GM18508 (cell line): ENCODE data around the gene PRRT4.

ENCODE experiments used
- ATAC-seq: cut with Tn5 transposase; IDR thresholded peaks from one replicate; pipeline ENCODE4 v1.9.1; 2021; ENCODE audit warnings: moderate number of reproducible peaks; ENCODE audit not compliant: insufficient read depth, unreplicated experiment

The PRRT4 gene

DNA sequence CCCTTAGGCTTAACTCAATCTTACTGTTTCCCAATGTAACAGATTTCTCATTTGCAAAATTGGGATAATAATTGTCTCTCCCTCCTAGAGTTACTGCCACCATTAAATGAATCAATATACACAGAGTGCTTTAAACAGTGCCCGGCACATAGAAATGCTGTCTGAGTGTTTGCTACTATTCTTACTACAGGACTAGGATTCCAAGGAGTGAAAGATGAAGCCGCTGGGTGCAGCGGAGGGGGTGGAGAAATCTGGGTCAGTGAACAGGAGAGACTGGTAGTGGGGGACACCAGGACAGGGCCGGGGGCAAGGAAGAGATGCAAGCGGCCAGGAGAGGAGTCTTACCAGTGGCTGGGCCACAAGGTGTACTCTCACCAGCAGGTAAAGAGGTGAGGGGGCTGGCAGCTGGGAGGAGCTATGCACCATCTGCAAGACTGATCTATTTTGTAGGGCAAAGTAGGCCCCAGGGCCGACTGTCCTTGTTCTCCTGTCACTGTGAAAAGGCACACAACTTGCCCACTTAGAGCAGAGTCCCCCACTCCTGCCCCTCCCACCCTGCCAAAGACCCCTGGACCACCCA lies 18.5 kb upstream of the PRRT4 start:
- ATAC-seq, result no peak

DNA sequence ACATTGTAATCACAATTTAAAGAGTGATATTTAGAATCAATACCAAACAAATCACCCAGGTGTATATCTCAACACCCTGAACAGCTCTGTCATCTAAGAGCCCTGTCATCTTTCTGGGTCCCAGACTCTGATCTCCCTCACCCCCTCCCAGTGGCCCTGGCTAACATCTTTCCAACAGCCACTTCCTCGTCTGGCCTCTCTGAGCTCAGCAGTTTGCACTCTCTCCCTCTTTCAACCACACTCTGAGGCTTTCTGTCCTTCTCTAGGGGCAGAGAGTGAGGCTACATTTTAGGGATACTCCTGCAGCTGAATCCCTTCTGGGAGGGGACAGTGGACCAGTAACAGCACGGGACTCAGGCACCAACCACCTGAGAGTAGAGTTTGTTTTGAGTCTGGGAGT lies 17.1 kb upstream of the PRRT4 start:
- ATAC-seq, result no peak

DNA sequence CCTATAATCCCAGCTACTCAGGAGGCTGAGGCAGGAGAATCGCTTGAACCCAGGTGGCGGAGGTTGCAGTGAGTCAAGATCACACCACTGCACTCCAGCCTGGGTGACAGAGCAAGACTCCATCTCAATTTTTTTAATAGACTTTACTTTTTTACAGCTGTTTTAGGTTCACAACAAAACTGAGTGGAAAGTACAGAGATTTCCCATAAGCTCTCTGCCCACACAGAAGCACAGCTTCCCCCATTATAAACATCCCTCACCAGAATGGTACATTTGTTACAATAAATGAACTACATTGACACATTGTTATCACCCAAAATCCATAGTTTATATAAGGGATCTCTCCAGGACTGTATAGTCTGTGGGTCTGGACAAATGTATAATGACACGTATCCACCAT lies 14.6 kb upstream of the PRRT4 start:
- no peak for ATAC-seq

DNA sequence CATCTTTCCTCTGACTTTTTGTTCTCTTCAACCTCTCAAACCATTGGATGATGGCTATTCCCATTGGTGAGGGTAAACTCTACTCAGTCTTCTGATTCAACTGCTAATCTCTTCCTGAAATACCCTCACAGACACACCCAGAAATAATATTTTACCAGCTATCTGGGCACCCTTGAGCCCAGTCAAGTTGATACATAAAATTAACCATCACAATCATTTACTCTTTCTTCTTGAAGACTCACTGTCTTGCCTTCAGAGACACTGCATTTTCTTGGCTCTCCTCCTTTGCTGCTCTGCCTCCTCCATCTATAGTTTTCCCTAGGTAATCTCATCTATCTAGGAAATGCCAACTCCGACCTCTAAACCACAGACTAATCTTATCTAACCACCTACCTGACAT lies 12.6 kb upstream of the PRRT4 start:
- no peak for ATAC-seq

DNA sequence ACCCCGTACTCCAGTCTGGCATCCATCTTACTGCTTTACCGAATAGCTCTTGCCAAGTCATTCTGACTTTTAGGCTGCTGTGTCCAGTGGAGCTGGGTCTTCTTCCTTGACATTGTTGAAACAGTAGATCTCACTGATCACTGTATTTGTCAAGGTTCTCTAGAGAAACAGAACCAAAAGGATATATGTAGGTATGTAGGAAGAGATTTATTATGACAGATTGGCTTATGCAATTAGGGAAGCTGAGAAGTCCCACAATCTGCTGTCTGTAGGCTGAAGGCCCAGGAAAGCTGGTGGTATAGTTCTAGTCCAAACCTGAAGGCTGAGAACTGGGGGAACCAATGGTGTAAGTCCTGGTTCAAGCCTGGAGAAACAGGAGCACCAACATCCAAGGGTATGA lies 12.1 kb upstream of the PRRT4 start:
- no peak for ATAC-seq

DNA sequence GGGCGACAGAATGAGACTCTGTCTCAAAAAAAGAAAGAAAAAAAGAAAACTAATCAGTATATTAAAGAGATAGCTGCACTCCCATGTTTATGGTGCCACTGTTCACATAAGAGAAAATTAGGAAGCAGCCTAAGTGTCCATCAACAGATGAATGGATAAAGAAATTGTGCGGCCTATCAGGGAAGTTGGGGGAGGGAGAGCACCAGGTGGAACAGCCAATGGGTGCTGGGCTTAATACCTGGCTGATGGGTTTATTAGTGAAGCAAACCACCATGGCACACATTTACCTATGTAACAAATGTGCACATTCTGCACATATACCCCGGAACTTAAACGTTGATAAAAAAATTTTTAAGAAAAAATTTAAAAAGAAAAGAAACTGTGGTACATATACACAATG lies 9.0 kb upstream of the PRRT4 start:
- ATAC-seq, result no peak

DNA sequence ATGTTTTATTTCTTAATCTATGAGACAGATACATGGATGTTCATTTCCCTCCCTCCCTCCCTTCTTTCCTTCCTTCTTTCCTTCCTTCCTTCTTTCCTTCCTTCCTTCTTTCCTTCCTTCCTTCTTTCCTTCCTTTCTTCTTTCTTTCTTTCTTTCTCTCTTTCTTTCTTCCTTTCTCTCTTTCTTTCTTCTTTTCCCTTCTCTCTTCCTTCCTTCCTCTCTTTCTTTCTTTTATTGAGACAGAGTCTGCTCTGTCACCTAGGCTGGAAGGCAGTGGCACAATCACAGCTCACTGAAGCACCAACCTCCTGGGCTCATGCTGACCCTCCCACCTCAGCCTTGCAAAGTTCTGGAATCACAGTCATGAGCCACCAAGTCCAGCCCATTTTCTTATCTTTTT lies 5.5 kb upstream of the PRRT4 start:
- no peak for ATAC-seq

DNA sequence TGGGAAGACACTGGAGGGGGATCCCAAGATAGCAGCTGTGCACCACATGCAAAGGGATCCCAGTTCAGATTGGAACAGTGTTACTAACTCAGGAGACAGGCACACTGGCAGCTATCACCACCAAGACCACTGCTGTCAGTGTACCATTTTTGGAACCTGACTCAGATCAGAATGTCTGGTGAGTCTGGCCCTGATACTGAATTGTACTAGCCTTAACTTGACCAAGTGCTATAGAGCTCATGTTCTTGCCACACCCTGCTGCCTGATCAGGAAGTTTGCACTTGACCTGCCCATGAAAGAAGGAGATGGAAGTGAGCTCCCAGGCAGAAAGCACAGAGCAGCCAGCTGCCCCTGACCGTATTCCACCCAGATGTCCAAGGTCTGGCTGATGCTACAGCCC lies 4.8 kb upstream of the PRRT4 start:
- no peak for ATAC-seq

DNA sequence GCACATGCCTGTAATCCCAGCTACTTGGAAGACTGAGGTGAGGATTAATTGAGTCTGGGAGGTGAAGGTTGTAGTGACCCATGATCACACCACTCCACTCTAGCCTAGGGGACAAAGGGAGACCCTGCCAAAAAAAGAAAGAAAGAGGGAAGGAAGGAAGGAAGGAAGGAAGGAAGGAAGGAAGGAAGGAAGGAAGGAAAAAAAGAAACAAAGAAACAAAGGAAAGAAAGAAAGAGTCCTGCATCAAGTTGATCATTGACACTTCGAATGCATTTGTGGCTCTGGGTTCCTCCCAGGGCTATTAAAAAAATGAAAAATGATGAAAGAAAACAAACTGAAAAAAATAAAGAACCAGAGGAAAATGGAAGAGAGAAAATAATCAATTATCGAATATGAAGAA lies 3.9 kb upstream of the PRRT4 start:
- ATAC-seq, result no peak

DNA sequence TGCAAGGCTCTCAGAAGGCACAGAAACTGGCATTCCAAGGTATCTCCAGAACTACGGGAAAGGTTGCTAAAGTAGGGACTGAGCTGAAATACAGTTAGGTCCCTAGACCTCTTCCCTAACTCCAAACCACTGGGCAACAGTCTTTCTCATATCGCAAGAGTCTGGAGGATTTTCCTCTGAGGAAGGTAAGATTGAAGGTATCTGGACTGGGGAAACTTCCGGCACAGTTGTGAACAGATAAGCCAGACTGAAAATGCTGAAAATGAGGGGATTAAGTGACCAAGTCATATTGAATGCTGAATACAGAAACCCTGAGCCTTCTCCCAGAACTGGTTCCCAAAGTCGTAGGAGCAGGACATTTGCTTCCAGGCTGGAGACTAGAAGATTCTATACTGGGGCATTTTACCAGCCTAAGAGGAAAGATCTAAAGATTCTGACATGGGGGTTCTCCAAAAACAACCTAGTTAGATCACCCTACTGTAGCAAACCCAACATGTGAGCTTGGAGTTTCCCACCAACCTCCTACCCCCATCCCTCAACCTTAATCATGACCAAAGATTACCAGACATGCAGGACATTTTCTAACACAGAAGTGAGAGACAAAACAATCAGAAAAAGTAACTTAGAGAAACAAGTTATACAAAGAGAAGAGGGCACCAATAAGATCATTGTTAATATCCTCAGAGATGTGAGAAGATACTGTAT lies 2.8 kb upstream of the PRRT4 start:
- no peak for ATAC-seq

DNA sequence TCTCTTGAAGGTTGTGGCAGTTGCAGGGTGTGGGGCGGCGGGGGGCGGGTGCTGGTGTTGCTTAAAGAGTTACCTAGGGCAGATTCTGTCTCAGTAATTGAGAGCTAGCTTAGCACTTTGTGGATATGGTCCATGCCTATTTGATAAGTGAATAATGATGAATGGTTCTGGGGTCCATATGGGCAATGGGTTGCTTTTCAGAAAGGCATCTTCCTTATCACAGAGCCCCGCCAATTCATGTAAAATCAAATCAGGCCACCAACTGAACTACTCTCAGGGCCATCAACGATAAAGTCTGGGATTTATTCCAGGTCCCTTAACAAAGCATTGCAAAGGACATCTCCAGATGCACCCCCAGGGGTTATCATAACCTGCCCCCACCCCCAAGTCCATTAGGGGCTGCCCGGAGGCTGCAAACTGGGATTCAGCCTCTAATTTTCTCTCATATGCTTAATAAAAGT lies 1.8 kb upstream of the PRRT4 start:
- ATAC-seq, result no peak

DNA sequence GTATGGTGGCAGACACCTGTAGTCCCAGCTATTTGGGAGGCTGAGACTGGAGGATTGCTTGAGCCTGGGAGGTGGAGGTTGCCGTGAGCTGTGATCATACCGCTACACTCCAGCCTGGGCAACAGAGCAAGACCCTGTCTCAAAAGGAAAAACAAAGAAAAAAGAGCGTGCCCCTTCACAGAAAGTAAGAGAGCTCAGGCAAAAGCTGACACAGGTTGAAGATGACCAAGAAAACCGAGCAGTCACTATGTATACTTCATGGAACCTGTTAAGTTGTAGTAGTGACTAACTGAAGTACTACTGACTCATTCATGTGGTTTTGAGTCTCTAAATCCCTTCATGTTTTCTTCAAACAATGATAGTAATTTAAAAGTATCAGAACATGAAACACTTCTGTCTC lies 1.2 kb upstream of the PRRT4 start:
- ATAC-seq, result no peak

DNA sequence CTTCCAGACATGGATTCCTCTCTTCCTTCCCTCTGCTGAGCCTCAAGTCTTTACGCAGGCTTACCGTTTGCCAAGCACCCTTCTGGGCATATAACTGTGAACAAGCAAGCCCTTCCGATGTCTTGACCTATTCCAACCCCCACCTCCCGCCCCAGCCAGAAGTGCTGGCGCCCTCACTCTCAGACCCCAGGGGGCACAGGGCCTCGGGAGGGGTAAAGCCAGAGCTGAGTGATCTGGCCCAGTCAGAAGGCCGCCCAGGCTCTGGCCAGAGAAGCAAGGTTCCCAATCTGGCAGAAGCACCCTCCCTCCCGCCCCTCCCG lies 1.2 kb downstream of the PRRT4 start:
- no peak for ATAC-seq

DNA sequence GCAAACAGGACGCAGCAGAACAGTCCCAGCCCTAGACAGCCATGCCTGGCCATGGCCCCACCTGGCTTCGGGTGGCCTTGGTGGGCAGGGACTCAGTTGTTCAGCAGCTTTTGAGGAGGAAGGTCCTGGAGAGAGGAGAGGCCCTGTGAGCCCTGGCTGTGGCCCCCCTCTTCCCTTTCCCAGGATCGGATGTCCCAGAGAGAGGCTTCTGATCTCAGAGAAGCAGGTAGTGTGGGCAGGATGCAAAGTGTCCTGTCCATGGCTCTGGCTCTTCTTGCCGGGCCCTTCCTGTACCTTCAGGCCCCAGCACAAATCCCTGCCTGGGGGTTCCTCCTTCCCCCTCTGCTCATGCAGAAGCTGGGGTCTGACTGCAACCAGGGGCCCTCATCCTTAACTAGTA lies 1.6 kb downstream of the PRRT4 start:
- ATAC-seq, result no peak

DNA sequence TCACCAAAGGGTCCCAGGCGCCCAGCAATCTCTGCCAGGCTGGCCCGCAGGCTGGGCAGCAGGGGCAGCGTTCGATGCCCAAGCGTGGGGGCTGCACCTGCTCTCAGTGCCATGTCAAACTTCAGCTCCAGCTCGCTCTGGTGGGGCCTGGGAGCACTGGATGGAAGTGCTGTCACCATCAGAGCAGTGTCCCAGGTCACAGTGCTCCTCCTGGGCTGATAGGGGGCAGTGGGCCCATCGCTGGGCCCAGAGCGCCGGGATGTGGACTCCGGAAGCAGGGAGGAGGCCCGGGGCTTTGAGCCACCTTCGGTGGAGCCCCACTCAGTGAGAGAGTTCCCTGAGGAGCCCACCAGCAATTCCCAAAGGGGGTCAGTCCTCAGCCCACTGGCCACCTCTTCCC lies 2.2 kb downstream of the PRRT4 start:
- ATAC-seq, result no peak

DNA sequence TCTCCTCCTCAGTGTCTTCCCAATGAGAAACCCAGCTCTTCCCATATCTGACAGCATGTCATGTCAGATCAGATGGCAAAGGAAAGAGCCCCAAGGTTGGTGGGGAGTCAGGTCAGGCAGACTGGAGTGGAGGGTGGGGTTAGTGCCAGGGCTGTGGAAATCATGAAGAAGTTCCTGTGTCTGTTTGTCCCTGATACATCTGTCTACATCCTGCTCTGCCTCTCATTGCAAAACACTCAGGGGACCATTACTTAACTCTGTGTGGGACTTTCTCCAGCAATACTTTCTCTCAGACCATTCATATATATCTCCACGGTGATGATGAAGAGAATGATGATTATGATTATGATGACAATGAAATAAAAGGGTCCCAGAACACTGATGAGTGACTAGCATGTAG lies 3.3 kb downstream of the PRRT4 start:
- no peak for ATAC-seq

DNA sequence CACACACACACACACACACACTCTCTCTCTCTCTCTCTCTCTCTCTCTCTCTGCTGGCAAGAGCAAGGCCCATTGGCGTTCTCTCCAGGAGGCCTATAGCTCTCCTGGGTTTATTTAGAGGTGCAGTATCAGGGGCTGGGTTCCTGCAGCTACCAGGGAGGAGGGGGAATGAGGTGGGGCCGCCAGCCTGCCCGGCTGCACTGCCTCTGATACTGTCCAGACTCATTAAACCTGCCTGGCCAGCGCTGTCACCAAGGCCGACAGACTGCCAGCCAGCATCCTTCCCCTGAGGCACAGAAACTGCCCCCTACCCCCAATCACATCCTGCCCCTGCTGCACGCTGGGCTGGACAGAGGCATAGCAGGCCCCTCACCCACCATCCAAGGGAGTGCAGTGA lies 4.3 kb downstream of the PRRT4 start:
- no peak for ATAC-seq

DNA sequence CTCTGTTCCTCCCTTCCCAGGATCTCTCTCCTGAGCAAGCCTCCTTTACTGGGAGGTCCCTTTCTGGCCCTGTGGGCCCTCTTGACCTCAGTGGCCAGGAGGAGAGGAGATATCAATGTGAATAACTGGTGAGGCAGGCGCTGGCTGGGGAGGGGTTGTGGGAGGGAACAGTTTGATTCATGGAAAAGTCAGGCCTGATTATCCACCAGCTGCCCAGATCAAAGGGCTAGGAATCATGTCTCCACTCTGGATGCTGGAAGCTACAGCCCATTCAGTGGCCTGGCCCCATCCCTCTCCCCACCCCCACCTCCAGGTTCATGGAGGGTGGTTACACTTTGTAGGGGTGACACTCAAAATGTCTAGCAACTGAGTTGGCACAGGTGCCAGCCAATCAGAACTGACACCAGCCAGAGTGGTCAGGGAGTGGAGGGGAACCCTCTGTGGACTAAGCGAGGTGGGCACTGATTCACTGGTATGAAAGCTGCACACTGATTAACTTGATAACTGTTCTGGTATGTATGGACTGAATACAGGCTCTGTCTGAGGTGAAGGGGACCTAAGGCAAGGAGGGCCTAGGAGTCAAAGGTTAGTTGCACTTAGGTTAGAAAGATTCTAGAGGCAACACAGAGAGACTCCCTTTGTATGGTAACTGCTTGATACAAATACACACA lies 4.8 kb downstream of the PRRT4 start:
- ATAC-seq, result no peak

DNA sequence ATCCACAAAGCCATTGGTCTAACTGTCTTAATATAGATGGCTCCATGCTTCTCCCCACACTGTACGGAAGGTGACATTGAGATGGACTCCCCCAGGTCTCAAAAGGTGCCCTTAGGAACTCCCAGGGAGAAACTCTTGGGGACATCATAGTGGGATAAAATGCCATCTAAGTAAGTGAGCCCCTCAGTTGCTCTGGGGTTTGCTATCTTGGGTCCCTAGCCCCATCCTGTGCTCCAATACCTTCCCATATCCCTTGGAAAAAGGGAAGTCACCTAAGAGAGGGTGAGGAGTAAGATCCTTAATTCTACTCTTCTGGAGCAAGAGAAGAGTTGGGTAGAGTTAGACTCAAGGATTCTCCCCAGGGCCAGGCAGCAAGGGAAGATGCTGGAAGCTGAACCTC lies 7.9 kb downstream of the PRRT4 start:
- no peak for ATAC-seq

DNA sequence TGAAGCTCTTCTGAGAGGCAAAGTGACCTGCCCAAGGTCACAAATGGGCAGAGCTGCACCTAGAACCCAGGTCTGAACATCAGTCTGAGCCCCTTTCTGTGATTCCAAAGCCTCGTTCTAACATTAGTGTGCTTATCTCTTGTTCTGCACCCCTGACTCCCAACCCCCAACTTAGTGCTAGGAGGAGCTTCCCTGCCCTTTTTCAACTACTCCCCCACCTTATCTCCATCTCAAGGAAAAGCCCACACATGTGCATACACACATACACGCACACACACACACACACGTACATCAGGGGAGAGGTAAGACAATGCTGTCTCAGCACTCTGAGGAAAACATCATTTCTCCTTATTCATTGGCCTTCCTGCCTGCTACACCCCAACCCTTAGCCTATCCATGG lies 8.3 kb downstream of the PRRT4 start:
- no peak for ATAC-seq

DNA sequence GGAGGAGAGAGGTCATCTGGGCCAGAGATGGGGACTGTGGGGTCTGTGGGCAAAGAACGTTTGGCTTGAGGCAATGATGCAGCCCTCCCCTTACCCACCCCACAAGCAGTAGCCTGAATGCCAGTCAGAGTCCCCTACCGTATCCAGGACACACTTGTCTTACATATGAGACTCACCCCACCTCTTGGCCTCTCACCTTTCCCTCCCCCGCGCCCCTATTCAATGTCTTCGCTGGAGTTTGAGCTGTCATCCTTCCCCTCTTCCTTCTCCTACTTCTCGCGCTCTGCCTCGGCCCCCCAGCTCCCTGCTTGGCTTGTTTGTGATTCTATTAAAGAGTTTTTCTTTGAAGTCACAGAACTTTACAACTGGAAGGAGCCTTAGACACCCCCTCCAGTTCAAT lies 8.9 kb downstream of the PRRT4 start:
- no peak for ATAC-seq

DNA sequence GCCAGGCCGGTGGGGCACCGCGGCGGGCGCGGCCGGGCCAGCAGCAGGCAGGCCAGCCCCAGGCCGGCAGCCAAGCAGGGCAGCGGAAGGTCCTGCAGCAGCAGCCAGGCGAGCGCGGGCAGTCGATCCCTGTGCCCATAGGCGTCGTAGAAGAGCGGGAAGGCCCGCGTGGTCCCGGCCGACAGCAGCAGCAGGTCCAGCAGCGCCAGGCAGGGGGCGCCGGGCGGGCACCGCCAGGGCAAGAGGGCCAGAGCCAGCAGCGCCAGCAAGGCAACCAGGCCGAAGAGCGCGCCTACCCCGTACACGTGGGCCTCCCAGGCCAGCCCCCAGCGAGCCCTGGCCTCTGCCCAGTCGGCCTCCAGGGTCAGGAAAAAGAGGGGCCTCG lies 9.3 kb downstream of the PRRT4 start:
- no peak for ATAC-seq
